DND-41 (cell line): ENCODE results near the gene IWS1.

Experiments used
- EZH2 ChIP-seq: IDR thresholded peaks from 3 replicates; pipeline ENCODE4 v1.6.1; 2012; ENCODE audit warnings: borderline replicate concordance, low read depth, mild to moderate bottlenecking, moderate library complexity, low read length, inconsistent platforms; ENCODE audit not compliant: severe bottlenecking
- TF ChIP-seq, protein P1 (sequence below): IDR thresholded peaks from 2 replicates; pipeline ENCODE4 v1.5.1; 2012; ENCODE audit warnings: borderline replicate concordance, low read length, moderate library complexity, mild to moderate bottlenecking; ENCODE audit not compliant: poor library complexity, severe bottlenecking; ENCODE audit errors: extremely low read depth

DNA sequence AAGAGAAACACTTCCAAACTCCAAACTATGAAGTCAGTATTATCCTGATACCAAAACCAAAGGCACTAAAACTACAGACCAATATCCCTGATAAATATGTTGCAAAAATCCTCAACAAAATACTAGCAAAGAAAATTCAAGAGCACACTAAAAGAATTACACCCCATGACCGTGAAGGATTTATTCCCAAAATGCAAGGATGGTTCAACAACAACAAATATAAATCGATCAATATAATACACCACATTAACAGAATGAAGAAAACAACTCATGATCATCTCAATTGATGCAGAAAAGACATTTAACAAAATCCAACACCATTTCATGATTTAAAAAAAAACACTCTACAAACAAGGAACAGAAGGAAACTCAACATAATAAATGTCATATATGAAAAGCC, 50.5 kb downstream of the IWS1 start:
- no peak for TF ChIP-seq EZH2
- TF ChIP-seq, protein P1, sequence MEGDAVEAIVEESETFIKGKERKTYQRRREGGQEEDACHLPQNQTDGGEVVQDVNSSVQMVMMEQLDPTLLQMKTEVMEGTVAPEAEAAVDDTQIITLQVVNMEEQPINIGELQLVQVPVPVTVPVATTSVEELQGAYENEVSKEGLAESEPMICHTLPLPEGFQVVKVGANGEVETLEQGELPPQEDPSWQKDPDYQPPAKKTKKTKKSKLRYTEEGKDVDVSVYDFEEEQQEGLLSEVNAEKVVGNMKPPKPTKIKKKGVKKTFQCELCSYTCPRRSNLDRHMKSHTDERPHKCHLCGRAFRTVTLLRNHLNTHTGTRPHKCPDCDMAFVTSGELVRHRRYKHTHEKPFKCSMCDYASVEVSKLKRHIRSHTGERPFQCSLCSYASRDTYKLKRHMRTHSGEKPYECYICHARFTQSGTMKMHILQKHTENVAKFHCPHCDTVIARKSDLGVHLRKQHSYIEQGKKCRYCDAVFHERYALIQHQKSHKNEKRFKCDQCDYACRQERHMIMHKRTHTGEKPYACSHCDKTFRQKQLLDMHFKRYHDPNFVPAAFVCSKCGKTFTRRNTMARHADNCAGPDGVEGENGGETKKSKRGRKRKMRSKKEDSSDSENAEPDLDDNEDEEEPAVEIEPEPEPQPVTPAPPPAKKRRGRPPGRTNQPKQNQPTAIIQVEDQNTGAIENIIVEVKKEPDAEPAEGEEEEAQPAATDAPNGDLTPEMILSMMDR, result no peak
